ENCODE data around the gene YJU2. TPM values are rescaled to one million over a fixed set of nuclear protein-coding genes. Genes with fewer than 3 reads are reported as not detected.

Gene YJU2
- total and polyA plus RNA-seq, 2 of the 13 experiments (the other 11 are each of a cell fraction or from before 2014, with no cell fraction given), result 9.3 to 17.9 TPM

DNA sequence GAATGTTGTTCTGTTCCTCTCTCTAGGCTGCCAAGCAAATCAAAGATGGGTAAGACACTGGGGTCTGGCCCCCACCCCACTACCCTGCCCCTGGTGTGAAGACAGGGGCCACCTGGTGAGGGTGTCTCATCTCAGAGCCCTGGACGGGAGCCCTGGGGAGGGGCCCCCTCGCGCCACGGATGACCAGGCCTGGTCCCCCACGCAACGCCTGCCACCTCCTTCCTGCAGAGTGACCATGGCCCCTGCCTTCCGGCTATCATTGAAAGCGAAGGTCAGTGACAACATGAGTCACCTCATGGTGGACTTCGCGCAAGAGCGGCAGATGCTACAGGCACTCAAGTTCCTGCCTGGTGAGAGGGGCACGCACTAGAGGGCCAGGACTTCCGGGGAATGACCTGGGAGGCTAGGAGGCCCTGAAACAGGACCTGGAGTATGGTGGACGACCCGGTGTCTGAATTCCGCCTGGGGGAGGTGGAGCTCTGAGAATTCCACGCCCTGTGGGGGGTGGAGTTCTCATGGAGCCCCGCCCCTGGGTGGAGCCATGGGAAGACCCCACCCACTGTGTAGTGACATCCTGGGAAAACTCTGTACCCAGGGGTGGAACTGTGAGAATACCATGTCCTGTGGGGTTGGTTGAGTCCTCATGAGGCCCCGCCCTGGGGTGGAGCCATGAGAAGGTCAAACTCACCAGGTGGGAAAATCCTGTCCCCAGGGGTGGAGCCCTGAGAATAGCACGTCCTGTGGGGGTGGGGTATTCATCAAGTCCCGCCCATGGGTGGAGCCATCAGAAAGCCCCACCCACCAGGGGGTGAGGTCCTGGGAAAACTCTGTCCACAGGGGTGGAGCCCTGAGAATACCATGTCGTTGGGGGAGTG, 63.6 kb downstream of the YJU2 start (continued):
- peak; percentile 32; the same call in 1 of the 2 replicates for TF ChIP-seq SP2 (CRISPR knock-in tag; IDR thresholded peaks at IDR 0.05)
- TF ChIP-seq RAD51 (IDR thresholded peaks at IDR 0.05; ENCODE audit: borderline replicate concordance), result no peak
- TF ChIP-seq POLR2AphosphoS2 (IDR thresholded peaks at IDR 0.05; ENCODE audit: low read depth, low read length), result no peak
- TF ChIP-seq, protein P1, sequence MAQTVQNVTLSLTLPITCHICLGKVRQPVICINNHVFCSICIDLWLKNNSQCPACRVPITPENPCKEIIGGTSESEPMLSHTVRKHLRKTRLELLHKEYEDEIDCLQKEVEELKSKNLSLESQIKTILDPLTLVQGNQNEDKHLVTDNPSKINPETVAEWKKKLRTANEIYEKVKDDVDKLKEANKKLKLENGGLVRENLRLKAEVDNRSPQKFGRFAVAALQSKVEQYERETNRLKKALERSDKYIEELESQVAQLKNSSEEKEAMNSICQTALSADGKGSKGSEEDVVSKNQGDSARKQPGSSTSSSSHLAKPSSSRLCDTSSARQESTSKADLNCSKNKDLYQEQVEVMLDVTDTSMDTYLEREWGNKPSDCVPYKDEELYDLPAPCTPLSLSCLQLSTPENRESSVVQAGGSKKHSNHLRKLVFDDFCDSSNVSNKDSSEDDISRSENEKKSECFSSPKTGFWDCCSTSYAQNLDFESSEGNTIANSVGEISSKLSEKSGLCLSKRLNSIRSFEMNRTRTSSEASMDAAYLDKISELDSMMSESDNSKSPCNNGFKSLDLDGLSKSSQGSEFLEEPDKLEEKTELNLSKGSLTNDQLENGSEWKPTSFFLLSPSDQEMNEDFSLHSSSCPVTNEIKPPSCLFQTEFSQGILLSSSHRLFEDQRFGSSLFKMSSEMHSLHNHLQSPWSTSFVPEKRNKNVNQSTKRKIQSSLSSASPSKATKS (CRISPR knock-in tag; IDR thresholded peaks at IDR 0.05), result no peak
- TF ChIP-seq, protein P2, sequence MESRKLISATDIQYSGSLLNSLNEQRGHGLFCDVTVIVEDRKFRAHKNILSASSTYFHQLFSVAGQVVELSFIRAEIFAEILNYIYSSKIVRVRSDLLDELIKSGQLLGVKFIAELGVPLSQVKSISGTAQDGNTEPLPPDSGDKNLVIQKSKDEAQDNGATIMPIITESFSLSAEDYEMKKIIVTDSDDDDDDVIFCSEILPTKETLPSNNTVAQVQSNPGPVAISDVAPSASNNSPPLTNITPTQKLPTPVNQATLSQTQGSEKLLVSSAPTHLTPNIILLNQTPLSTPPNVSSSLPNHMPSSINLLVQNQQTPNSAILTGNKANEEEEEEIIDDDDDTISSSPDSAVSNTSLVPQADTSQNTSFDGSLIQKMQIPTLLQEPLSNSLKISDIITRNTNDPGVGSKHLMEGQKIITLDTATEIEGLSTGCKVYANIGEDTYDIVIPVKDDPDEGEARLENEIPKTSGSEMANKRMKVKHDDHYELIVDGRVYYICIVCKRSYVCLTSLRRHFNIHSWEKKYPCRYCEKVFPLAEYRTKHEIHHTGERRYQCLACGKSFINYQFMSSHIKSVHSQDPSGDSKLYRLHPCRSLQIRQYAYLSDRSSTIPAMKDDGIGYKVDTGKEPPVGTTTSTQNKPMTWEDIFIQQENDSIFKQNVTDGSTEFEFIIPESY (CRISPR knock-in tag; IDR thresholded peaks at IDR 0.05), result peak; percentile 77
- TF ChIP-seq HNRNPUL1 (IDR thresholded peaks at IDR 0.05; ENCODE audit: low read depth, low read length), result no peak
- peak; percentile 75 for TF ChIP-seq REPIN1 (CRISPR knock-in tag; IDR thresholded peaks at IDR 0.05; ENCODE audit: borderline replicate concordance, low read depth)
- TF ChIP-seq, protein P3, sequence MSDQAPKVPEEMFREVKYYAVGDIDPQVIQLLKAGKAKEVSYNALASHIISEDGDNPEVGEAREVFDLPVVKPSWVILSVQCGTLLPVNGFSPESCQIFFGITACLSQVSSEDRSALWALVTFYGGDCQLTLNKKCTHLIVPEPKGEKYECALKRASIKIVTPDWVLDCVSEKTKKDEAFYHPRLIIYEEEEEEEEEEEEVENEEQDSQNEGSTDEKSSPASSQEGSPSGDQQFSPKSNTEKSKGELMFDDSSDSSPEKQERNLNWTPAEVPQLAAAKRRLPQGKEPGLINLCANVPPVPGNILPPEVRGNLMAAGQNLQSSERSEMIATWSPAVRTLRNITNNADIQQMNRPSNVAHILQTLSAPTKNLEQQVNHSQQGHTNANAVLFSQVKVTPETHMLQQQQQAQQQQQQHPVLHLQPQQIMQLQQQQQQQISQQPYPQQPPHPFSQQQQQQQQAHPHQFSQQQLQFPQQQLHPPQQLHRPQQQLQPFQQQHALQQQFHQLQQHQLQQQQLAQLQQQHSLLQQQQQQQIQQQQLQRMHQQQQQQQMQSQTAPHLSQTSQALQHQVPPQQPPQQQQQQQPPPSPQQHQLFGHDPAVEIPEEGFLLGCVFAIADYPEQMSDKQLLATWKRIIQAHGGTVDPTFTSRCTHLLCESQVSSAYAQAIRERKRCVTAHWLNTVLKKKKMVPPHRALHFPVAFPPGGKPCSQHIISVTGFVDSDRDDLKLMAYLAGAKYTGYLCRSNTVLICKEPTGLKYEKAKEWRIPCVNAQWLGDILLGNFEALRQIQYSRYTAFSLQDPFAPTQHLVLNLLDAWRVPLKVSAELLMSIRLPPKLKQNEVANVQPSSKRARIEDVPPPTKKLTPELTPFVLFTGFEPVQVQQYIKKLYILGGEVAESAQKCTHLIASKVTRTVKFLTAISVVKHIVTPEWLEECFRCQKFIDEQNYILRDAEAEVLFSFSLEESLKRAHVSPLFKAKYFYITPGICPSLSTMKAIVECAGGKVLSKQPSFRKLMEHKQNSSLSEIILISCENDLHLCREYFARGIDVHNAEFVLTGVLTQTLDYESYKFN (CRISPR knock-in tag; conservative IDR thresholded peaks at IDR 0.05), result peak; percentile 98
- TF ChIP-seq, protein P4, sequence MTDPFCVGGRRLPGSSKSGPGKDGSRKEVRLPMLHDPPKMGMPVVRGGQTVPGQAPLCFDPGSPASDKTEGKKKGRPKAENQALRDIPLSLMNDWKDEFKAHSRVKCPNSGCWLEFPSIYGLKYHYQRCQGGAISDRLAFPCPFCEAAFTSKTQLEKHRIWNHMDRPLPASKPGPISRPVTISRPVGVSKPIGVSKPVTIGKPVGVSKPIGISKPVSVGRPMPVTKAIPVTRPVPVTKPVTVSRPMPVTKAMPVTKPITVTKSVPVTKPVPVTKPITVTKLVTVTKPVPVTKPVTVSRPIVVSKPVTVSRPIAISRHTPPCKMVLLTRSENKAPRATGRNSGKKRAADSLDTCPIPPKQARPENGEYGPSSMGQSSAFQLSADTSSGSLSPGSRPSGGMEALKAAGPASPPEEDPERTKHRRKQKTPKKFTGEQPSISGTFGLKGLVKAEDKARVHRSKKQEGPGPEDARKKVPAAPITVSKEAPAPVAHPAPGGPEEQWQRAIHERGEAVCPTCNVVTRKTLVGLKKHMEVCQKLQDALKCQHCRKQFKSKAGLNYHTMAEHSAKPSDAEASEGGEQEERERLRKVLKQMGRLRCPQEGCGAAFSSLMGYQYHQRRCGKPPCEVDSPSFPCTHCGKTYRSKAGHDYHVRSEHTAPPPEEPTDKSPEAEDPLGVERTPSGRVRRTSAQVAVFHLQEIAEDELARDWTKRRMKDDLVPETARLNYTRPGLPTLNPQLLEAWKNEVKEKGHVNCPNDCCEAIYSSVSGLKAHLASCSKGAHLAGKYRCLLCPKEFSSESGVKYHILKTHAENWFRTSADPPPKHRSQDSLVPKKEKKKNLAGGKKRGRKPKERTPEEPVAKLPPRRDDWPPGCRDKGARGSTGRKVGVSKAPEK (CRISPR knock-in tag; IDR thresholded peaks at IDR 0.05; ENCODE audit: borderline replicate concordance), result no peak
- TF ChIP-seq ZNF431 (CRISPR knock-in tag; IDR thresholded peaks at IDR 0.05; ENCODE audit: borderline replicate concordance, low read depth), result peak; percentile 95
- no peak for TF ChIP-seq TAF15 (IDR thresholded peaks at IDR 0.05; ENCODE audit: low read depth, low read length, poor library complexity, severe bottlenecking)
- TF ChIP-seq RCOR2 (CRISPR knock-in tag; IDR thresholded peaks at IDR 0.05), result peak; percentile 94
- TF ChIP-seq PHF8 (CRISPR knock-in tag; IDR thresholded peaks at IDR 0.05), result peak; percentile 40; the same call in 1 of the 2 replicates
- TF ChIP-seq AGO2 (optimal IDR thresholded peaks at IDR 0.05; ENCODE audit: low read depth, low read length), result no peak
- peak; percentile 52; the same call in 1 of the 2 replicates for TF ChIP-seq SALL2 (CRISPR knock-in tag; IDR thresholded peaks at IDR 0.05)
